GM19240 (cell line): ENCODE data around the gene CAPN10.

Experiments
- DNase-seq: peaks from one replicate; pipeline ENCODE4 v3.0.0; 2011; ENCODE audit warnings: low spot score; ENCODE audit not compliant: insufficient read length

The CAPN10 gene

DNA sequence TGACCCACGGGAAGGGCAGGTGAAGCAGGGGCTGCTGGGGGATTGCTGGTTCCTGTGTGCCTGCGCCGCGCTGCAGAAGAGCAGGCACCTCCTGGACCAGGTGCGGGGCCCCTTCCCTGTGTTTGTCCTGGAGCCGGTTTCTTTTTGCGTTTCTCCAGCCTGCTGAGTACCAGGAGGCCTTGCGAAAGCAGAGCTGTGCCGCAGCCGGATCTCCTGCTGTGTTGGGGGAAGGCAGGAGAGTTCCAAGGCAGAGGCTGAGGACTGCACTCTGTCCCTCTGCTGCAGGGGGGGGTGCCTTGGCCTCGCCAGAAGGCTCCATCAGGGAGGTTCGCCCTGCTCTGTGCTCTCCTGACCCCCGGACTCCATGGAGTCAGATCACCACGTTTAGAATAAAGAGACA lies 2.8 kb downstream of the CAPN10 start:
- no peak for DNase-seq

DNA sequence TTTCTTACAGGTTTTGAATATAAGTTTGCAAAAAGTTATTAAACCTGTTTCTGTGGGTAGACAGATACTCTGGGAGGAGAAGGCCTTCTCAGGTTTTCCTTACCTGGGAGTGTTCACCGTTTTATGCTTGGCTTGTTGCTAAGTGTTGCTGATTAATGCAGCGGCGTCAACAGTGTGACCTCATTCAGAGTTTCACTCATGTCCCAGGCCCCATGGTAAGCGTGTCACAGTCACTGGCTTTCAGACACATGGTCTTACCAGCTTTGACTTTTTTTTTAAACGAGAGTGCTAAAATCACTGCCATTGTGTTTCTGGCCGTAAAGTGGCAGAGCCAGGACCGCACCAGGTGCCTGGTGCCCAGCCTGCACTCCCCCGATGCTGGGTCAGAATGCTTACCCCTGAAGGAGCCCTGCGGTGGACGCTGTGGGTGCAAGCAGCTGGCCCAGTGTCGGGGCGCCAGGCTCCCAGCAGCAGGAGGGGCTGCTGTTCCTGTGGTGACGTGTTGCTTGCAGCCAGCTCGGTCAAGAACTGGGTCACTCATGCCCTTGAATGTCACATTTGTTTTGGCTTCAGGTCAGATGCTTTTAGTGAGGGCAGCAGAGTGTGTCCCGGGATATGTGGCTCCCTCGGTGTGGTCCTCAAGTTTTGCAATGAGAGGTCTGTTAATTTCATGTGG lies 3.5 kb downstream of the CAPN10 start:
- no peak for DNase-seq

- DNase-seq = no peak
These were observed 4.2 kb downstream of the CAPN10 start for GRCh38 chr2:240590681-240591111.

DNA sequence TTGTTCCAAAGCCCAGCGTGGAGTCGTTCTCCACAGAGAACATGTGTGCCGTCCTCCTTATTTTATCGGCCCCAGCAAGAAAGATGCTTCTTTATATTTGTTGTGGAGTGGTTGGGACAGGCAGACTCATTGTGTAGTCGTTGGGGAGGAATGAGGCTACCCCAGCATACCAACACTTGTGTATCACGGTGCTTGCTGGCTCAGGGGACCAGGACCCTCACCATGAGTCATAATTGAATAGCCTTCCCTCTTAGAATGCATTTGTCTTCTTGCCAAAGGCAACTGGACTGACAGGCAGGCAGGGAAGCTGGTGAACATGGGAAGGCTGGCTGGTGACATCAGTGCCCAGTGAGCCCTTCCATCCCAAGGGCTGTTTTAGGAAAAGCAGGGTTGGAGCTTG lies 4.7 kb downstream of the CAPN10 start:
- no peak for DNase-seq

DNA sequence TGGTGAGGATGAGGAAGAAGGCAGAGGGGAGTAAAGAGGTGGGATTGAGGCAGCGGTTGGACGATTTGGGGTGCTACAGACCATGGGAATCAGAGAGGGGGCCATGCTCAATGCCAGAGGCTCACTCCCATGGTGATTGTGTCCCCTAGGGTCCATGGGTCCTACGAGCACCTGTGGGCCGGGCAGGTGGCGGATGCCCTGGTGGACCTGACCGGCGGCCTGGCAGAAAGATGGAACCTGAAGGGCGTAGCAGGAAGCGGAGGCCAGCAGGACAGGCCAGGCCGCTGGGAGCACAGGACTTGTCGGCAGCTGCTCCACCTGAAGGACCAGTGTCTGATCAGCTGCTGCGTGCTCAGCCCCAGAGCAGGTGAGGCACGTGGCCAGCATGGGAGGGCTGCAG lies 5.2 kb downstream of the CAPN10 start:
- no peak for DNase-seq

GRCh38 chr2:240593026-240593702 lies 6.6 kb downstream of the CAPN10 start:
- no peak for DNase-seq

DNA sequence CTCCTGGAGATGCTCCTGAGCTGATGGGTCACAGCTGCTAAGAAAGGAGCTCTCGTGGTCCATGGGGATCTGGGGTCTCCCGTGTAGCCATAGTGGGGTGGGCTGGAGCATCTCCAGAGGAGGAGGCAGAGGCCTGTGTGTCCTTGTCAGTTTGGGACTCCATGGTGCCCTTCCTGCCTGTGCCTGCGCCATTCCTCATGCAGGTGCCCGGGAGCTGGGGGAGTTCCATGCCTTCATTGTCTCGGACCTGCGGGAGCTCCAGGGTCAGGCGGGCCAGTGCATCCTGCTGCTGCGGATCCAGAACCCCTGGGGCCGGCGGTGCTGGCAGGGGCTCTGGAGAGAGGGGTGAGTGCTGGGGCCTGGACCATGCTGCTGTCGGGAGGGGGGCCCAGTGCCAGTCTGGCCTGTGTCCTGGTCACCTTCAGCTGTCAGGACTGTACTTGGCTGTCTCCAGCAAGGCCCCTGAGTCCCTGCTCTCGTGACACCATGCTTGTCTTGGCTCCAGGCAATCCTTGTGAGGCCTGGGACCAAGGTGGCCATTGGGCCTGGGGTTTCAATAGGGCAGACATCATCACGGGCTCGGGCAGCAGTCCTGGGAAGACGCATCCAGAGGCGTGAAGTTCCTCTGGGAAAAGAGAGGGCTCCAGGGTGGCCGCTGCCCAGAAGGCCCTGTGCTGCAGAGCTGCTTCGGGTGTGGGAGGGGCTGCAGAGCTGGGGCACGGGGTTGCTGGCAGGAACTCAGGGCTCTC lies 7.3 kb downstream of the CAPN10 start:
- no peak for DNase-seq

GRCh38 chr2:240594511-240595380 lies 8.2 kb downstream of the CAPN10 start:
- no peak for DNase-seq

DNA sequence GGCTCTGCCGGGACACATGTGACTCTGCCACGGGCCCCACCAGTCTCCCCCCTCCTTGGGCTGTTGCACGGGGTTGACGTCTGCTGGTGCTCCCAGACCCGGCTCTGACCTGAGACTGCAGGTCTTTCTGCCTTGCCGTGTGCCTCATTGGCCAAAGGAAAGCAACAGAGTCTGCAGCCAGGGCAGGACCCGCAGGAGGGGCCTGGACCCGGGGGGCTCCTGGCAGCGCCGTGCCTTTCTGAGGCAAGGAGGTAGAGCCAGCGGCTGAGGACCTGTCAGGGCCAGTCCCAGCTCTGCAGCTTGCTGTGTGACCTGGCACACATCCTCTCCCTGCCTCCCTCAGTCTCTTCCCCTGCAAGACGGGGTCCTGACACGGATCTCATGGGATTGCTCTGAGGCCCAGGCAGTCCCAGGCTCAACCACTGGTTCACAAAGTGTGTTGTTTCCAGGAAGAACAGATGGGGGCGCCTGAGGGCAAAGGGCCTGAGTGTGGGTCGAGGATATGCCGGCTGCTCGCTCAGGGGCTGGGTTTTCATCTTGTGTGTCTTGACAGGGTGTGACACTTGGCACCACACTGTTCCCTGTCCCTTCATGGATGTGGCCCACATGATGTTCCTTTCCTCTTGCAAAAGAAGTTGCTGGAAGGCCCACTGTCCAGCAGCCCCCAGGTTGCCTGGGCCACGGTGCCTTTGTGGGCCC lies 9.0 kb downstream of the CAPN10 start:
- DNase-seq = no peak

DNA sequence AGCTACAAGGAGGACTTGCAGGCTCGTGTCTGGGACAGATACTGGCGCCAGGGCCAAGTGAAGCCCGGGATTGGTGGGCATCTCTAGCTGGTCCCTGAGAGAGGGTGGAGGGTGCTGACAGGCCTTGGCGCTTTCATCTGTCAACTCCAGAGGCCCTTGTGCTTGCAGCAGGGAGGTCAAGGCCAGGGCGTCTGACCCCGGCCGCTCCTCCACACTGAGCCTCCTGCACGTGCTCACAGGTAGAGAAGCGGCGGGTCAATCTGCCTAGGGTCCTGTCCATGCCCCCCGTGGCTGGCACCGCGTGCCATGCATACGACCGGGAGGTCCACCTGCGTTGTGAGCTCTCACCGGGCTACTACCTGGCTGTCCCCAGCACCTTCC lies 9.5 kb downstream of the CAPN10 start:
- DNase-seq = no peak

DNA sequence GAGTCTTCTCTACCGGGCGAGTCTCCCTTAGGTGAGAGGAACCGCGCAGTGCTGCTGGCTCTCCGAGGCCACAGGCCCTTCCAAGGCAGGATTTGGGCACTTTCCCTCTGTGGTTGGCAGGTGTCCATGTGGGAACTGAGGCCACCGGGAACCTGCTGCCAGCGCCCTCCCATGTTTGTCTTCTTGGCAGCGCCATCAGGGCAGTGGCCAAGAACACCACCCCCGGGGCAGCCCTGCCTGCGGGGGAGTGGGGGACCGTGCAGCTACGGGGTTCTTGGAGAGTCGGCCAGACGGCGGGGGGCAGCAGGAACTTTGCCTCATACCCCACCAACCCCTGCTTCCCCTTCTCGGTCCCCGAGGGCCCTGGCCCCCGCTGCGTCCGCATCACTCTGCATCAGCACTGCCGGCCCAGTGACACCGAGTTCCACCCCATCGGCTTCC lies 10.0 kb downstream of the CAPN10 start:
- DNase-seq = no peak

- no peak for DNase-seq
These were observed 10.5 kb downstream of the CAPN10 start for GRCh38 chr2:240597054-240597418.

GRCh38 chr2:240597419-240598181 lies 11.1 kb downstream of the CAPN10 start:
- no peak for DNase-seq

- DNase-seq = no peak
These were observed 11.9 kb downstream of the CAPN10 start for GRCh38 chr2:240598311-240598911.

DNA sequence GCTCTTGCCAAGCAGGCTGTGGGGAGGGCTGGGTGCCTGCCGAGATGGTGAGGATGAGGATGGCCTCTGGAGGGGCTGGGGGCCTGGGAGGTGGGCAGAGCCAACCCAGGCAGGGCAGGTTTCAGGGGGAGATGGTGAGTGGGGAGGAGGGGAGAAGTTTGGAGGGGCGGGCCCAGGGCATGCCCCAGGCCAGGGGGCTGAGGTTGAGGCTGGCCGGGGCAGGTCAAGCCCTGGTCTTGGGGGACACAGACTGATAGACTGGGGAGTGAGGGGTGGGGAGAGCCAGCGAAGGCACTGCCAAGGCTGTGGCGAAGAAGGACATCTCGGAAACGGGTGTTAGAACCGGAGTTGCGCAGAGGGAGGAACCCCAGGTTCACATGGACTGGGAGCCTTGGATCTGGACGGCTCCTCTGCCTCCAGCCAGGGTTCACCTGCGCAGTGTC lies 12.6 kb downstream of the CAPN10 start:
- DNase-seq = no peak

- no peak for DNase-seq
These were observed 14.0 kb downstream of the CAPN10 start for GRCh38 chr2:240600451-240600961.

GRCh38 chr2:240601061-240601830 lies 14.7 kb downstream of the CAPN10 start:
- DNase-seq = no peak

DNA sequence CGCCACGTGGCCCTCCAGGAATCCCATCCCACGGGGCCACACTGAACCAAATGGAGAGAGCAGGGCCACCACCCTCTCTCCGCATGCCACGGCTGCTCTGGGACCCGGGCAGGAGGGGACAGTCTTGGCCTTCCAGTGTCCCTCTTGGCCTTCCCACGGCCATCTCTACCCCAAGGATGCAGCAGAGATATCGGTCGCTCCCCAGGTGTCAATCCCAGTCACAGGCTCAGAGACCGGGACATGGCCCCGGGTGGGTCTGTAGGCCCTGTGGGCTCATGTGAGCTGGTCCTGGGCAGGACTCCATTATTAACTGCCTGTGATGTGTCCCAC lies 15.3 kb downstream of the CAPN10 start:
- DNase-seq = no peak
